T-helper 2 cell treated with Interferon-gamma antibody and Interleukin-4, amounts not matched to agents 100 ng/mL and 5 ng/mL, for 36 hours (primary cell): ENCODE measurements around the gene CHST12. TPM values are rescaled to one million over a fixed set of nuclear protein-coding genes. Genes with fewer than 3 reads are reported as not detected.

Source experiments
- intact Hi-C: fragments of 100-400 bp; cut with micrococcal nuclease; formaldehyde crosslinking; loops from one replicate; pipeline ENCODE4 v1.15.1; 2023
- total RNA-seq: library from RNA; stranded (reverse); gene quantifications from 2 replicates; pipeline ENCODE4 v1.2.3, GENCODE V29; 2022

The CHST12 gene
- 55.6 and 59.6 TPM in 2 replicates for total RNA-seq

- intact Hi-C loops: loop anchor here (1.0 to 10.0 kb wide), 4 partner anchors 49 to 152 kb away; partner anchors contain the start of genes BRAT1, EIF3B and SNX8
These were observed at the start of gene CHST12 for GRCh38 chr7:2403014-2403717. CHST12 (plus strand) TSS chr7:2403611; CDS start chr7:2432640, 29,029 bp downstream.

DNA sequence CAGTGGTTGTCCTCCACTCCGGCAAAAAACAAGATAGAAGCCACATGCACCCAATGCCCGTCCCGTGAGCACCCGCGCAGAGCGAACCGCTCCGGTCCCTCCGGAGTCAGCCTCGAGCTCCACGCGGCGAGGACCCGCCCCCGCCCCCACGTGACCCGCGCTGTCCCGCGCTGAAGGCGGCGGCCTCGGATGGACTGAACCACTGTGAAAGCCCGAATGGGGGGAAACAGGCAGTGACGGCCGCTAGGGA is 49.5 kb upstream of the CHST12 start:
- intact Hi-C loops: loop anchor here (1.0 to 2.0 kb wide), 7 partner anchors 40 to 821 kb away; partner anchors contain the start of genes BRAT1, CHST12, MAD1L1 and MRM2

DNA sequence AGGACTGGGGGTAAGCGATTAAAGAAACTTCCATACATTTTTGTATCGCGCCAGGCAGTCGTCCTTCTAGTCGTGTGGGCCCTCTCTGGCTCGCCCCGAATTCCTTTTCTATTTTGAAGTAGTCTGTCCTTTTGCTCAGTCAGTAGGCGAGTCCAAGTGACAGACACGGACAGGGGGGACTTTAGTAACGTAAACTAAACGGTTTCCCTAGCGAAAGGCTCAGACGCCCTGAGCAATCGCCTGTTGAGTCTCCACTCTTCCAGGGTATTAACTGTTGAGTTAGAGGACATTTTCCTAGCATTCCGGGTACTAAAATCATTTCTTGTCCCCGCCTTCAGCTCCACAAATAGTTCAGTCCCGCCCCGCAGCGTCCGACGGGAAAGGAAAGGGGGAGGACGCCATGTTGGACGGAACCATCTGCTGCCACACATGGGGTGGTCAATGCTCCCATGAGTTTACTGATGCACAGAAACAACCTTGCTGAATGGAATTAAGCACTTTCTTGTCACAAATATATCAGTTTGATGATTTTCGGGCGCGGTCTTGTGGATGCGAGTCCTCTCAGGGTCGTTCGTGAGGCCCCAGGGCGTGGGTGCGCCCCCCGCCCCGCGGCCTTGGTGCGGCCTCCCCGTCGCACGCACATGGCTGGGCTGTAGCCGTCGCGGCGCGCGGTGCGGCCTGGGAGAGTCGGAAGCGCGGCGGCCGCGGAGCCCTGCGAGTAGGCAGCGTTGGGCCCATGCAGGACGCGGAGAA is 49.0 kb upstream of the CHST12 start, which contains the start of gene EIF3B:
Gene EIF3B (plus strand): TSS at position 642 of the 753 bp plus-strand sequence. CDS start 95 bp downstream, at position 737.
- intact Hi-C loops: loop anchor here (1.0 to 2.0 kb wide), 7 partner anchors 40 to 822 kb away; partner anchors contain the start of genes BRAT1, CHST12, MAD1L1 and MRM2

DNA sequence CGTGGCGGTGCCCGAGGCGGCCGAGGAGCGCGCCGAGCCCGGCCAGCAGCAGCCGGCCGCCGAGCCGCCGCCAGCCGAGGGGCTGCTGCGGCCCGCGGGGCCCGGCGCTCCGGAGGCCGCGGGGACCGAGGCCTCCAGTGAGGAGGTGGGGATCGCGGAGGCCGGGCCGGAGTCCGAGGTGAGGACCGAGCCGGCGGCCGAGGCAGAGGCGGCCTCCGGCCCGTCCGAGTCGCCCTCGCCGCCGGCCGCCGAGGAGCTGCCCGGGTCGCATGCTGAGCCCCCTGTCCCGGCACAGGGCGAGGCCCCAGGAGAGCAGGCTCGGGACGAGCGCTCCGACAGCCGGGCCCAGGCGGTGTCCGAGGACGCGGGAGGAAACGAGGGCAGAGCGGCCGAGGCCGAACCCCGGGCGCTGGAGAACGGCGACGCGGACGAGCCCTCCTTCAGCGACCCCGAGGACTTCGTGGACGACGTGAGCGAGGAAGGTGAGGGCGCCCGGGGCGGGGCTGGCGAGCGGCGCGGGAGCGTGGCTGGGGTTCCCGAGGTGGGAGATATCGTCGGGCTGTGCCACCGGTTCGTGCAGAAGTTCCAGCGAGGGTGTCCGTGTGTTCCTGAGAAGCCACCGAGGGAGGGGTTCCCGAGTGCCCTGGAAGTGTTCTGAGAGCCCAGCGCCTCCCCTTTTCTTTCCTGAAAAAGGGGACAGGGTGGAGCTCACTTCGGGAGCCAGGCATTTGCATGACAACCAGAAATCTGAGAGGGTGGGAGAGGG is 48.3 kb upstream of the CHST12 start:
- intact Hi-C loops: loop anchor here (1.0 to 2.0 kb wide), 7 partner anchors 41 to 822 kb away; partner anchors contain the start of genes BRAT1, CHST12, MAD1L1 and MRM2

DNA sequence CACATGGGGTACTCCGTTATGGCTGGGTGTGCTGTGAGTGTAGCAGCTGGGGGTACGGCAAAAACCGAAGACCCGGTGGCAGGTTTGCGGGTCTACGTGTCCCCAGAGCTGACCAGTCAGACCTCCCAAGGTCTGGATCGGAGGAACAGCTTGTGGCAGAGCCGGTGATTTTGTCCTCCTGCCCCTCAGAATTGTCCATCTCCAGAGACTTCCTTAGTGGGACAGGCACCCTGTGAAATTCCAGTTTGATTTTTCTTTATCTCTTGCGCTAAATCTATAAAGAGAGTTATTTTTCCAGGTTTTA is 47.8 kb upstream of the CHST12 start:
- intact Hi-C loops: loop anchor here (2.0 kb wide), 2 partner anchors 113 to 823 kb away; partner anchors contain the start of genes MRM2 and NUDT1

DNA sequence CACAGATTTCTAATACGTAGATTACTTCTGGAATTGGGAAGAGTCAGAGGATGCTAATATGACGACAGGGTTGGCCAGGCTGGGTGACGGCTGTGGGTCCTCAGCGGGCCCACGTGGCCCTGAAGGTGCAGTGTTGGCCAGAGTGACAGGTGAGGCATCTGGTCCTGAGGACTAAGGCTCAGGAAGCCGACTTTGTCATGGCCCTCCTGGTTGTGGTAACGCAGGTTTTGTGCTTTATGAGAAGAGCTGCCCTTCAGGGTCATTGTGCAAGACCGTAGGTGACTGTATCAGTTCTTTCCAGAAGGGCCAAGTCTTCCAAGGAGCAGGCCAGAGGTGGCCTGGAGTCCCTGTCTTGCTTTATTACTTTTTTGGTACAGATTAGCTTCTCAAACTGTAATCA is 46.2 kb upstream of the CHST12 start:
- intact Hi-C loops: no loop called here

GRCh38 chr7:2357571-2357970 is 45.8 kb upstream of the CHST12 start:
- intact Hi-C loops: no loop called here

- intact Hi-C loops: no loop called here
These were observed 44.4 kb upstream of the CHST12 start for GRCh38 chr7:2358968-2359527.

DNA sequence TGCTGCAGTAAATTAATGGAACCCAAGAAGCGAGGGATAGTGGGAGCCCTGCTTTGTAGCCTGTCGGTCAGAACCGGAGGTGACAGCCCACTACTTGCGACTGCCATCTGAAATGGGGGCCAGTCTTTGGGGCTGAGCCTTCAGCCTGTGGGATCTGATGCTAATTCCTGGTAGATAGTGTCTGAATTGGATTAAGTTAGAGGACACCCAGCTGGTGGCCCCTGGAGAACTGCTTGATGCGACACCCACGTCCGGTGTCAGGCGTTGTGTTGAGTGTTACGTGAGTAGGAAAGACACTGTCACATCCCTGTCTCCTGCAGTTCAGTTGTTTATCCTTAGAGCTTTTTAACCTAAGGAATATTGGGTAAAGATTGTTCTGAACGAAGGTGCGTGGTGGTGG is 43.8 kb upstream of the CHST12 start:
- intact Hi-C loops: no loop called here

- intact Hi-C loops: no loop called here
These were observed 42.6 kb upstream of the CHST12 start for GRCh38 chr7:2360796-2361195.

DNA sequence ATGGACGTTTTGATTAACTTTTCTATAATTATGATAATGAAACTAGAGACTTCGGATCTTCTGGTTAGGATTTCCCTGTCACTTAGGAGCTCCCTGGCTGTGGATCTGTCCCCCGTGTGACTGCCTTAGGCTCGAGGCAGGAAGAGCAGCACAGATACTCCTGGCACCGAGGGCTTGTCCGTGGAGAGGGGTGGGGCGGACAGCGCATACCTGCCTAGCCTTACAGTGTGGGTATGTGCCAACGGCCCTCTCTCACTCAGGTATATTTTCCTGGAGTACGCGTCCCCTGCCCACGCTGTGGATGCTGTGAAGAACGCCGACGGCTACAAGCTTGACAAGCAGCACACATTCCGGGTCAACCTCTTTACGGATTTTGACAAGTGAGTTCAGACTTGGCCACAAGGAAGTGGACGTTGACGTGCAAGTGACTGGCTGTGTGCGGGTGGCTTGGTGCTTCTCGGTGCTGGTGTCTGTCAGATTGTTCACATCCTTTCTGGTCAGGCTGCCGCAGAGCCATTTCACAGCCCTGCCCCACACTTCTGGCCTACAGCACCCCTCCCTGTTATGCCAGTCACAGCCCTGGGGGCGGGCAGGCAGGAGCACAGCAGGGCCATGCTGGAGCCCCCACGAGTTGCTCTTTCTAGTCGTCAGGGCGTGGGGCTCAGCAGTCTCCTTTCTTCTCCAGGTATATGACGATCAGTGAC is 40.9 kb upstream of the CHST12 start:
- intact Hi-C loops: no loop called here

- intact Hi-C loops: no loop called here
These were observed 34.3 kb upstream of the CHST12 start for GRCh38 chr7:2369139-2369538.

GRCh38 chr7:2371329-2371728 is 32.1 kb upstream of the CHST12 start:
- intact Hi-C loops: no loop called here

DNA sequence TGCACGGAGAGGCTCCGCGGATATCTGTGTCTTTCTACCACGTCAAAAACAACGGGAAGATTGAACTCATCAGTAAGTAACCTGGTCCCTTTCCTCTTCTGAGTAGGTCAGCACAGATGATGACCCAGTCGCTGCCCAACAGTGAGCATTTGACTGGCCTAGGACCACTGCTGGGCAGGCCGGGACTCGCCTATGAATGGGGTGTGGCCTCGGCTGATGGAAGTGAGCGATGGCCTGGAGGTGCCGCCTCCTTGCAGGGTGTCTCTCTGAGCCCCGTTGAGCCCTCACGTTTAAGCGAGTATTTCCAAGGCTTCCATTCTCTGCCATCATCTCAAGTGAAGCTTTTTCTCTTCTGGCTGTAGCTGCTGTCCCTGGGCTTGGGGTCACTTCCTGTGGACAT is 30.7 kb upstream of the CHST12 start:
- intact Hi-C loops: no loop called here

- intact Hi-C loops: no loop called here
These were observed 30.3 kb upstream of the CHST12 start for GRCh38 chr7:2373124-2373556.

DNA sequence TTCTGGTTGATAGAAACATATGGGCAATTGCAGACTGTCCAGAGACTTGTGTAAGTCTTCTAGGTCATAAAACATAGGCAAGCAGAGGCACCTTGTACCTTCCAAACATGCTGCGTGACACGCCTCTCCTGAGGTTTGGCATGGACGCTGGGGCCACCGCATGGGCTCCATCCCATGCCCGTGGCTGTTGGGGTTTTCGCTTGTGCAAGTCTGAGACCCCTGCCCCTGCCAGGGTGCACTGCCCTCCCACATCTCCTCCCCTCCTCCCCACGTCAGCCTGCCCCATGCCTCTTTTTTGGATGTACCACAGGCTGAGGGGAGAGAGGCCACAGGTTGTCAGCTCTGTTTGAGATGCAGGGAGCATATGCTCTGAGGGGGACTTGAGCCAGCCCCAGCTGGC is 29.8 kb upstream of the CHST12 start:
- intact Hi-C loops: no loop called here

- intact Hi-C loops: no loop called here
These were observed 29.0 kb upstream of the CHST12 start for GRCh38 chr7:2374401-2374800.

DNA sequence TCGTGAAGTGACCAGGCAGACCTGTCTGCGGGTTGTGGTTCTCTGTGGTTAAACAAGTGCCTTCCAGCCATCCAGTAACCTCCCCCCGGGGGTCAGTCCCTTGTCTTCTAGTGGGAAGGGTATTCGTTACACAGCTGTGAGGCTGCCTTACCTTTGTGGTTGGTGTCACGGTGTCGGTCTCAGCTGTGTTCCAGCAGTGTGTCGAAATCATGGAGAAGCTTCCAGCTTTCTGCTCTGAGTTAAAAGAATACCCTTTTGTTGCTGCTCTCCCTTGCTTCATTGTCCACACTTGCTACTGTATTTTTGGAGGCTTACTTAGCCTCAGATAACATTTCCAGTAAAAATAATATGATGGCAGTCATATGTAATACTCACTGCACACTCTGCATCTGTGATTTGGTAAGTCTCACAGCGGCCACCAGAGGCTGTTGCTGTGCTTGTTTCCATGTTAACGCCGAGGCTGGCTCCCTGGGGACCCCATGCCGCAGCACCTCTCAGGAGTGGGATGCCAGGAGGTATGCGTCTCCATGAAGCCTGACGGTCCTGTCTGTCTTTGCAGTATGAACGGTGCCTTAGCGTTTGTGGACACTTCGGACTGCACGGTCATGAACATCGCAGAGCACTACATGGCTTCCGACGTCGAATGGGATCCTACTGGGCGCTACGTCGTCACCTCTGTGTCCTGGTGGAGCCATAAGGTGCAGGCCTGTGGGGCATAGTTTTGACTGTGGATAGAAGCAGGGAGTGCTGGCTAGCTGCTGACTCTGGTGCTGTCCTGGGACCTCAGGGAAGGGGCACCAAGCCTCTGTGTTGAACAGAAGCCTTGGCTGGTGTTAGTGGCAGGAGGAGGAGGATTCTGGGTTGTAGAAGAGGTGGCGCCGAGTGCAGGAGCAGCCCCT is 28.3 kb upstream of the CHST12 start:
- intact Hi-C loops: no loop called here

GRCh38 chr7:2376351-2377154 is 26.9 kb upstream of the CHST12 start:
- intact Hi-C loops: no loop called here
